Renal pelvis (tissue), 12 donors: ENCODE data around the gene SWAP70. TPM values are rescaled to one million over a fixed set of nuclear protein-coding genes. Genes with fewer than 3 reads are reported as not detected.
"Not testable (repeated sequence)": the region's sequence is repeated elsewhere in the genome, so short reads cannot be mapped to it uniquely, and the experiment has no call there.

Experiments used
- DNase-seq: peaks from one replicate; pipeline ENCODE4 v3.0.0-alpha.2; 2013
- long read RNA-seq, 16 experiments: transcript quantifications; one replicate each; lab custom pipeline, GENCODE V29; 2026
- polyA plus RNA-seq, 3 donors: library from polyadenylated mRNA; unstranded; fragments of 120-200 nt; gene quantifications; one replicate each; pipeline ENCODE4 v1.2.1, GENCODE V29; 2013; ENCODE audit not compliant: insufficient read length in 3 of 3

Gene SWAP70
- polyA plus RNA-seq = 10 to 100 TPM; 21.6 to 27.1 (median 25.7) TPM
- long read RNA-seq, donor 1, full-length matches to known transcripts = 14 of 14 reads
- long read RNA-seq, donor 1, partial matches to known transcripts = 0 of 14 reads
- long read RNA-seq, donor 1, other reads (novel, unspliced or antisense) = 0 of 14 reads
- long read RNA-seq, donor 2, full-length matches to known transcripts = 8 of 8 reads
- long read RNA-seq, donor 2, partial matches to known transcripts = 0 of 8 reads
- long read RNA-seq, donor 2, other reads (novel, unspliced or antisense) = 0 of 8 reads
- long read RNA-seq, donor 3, full-length matches to known transcripts = 4 of 4 reads
- long read RNA-seq, donor 3, partial matches to known transcripts = 0 of 4 reads
- long read RNA-seq, donor 3, other reads (novel, unspliced or antisense) = 0 of 4 reads
- long read RNA-seq, donor 4, full-length matches to known transcripts = 11 of 11 reads
- long read RNA-seq, donor 4, partial matches to known transcripts = 0 of 11 reads
- long read RNA-seq, donor 4, other reads (novel, unspliced or antisense) = 0 of 11 reads
- long read RNA-seq, donor 5, full-length matches to known transcripts = 4 of 4 reads
- long read RNA-seq, donor 5, partial matches to known transcripts = 0 of 4 reads
- long read RNA-seq, donor 5, other reads (novel, unspliced or antisense) = 0 of 4 reads
- long read RNA-seq, donor 6, full-length matches to known transcripts = 4 of 4 reads
- long read RNA-seq, donor 6, partial matches to known transcripts = 0 of 4 reads
- long read RNA-seq, donor 6, other reads (novel, unspliced or antisense) = 0 of 4 reads
- long read RNA-seq, donor 7, full-length matches to known transcripts = 5 of 5 reads
- long read RNA-seq, donor 7, partial matches to known transcripts = 0 of 5 reads
- long read RNA-seq, donor 7, other reads (novel, unspliced or antisense) = 0 of 5 reads
- long read RNA-seq, donor 8, full-length matches to known transcripts = 5 of 5 reads
- long read RNA-seq, donor 8, partial matches to known transcripts = 0 of 5 reads
- long read RNA-seq, donor 8, other reads (novel, unspliced or antisense) = 0 of 5 reads
- long read RNA-seq, donor 9, full-length matches to known transcripts = 7 of 7 reads
- long read RNA-seq, donor 9, partial matches to known transcripts = 0 of 7 reads
- long read RNA-seq, donor 9, other reads (novel, unspliced or antisense) = 0 of 7 reads
- long read RNA-seq, donor 10, full-length matches to known transcripts = 6 of 76 reads
- long read RNA-seq, donor 10, partial matches to known transcripts = 70 of 76 reads
- long read RNA-seq, donor 10, other reads (novel, unspliced or antisense) = 0 of 76 reads
- long read RNA-seq, donor 11, full-length matches to known transcripts = 5 of 16 reads
- long read RNA-seq, donor 11, partial matches to known transcripts = 11 of 16 reads
- long read RNA-seq, donor 11, other reads (novel, unspliced or antisense) = 0 of 16 reads
- long read RNA-seq, donor 12, full-length matches to known transcripts = 7 of 7 reads
- long read RNA-seq, donor 12, partial matches to known transcripts = 0 of 7 reads
- long read RNA-seq, donor 12, other reads (novel, unspliced or antisense) = 0 of 7 reads
- long read RNA-seq, donor 13, full-length matches to known transcripts = 3 of 3 reads
- long read RNA-seq, donor 13, partial matches to known transcripts = 0 of 3 reads
- long read RNA-seq, donor 13, other reads (novel, unspliced or antisense) = 0 of 3 reads
- long read RNA-seq, donor 14 = 0 reads
- long read RNA-seq, donor 15, full-length matches to known transcripts = 8 of 8 reads
- long read RNA-seq, donor 15, partial matches to known transcripts = 0 of 8 reads
- long read RNA-seq, donor 15, other reads (novel, unspliced or antisense) = 0 of 8 reads
- long read RNA-seq, donor 16 = 0 reads

GRCh38 chr11:9663699-9664275 lies at the start of gene SWAP70:
Gene SWAP70, plus strand, starts transcription at chr11:9664077. Its CDS starts 103 bp downstream, at chr11:9664180.
- peak; percentile 80 for DNase-seq

DNA sequence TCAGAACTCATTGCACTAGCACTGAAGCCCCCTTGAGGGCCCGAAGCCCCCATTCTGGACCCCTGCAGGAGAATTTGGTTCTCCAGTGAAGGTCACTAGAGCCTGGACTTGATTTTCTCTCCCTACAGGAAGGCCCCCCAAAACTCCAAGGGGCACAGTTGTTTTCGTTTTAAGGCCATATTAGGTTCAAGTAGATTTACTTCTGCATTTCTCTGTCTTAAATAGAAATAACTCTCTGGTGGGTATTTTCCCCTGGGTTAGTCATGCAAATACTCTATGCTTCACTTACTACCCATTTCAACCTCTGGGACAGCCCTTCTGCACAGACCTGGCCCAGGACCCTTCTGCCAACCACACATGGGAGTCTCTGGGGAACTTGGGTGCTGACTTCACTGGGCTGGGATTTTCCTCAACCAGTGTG lies 48.8 kb upstream of the SWAP70 start:
- no peak for DNase-seq

- no peak for DNase-seq
Observed at GRCh38 chr11:9616042-9616675, 47.7 kb upstream of the SWAP70 start.

- DNase-seq = no peak
Observed at GRCh38 chr11:9616858-9617257, 47.0 kb upstream of the SWAP70 start.

DNA sequence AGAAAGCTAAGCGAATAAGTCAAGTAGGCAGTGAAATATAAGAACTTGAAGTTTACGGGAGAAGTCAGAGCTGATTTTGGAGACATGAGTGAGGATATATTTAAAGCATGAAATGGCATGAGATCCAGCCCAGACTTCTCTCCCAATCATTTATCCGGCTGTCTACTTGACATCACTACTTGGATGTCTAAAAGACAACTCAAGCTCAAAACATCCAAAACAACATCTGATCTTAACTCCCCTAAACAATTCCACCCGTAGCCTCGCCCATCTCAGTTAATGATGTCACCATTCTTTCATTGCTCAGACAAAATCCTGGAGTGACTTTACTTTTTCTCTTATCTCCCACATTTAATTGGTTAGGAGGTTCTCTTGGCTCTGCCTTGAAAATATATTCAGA lies 45.9 kb upstream of the SWAP70 start:
- DNase-seq = no peak

GRCh38 chr11:9619004-9619403 lies 44.9 kb upstream of the SWAP70 start:
- DNase-seq = no peak

DNA sequence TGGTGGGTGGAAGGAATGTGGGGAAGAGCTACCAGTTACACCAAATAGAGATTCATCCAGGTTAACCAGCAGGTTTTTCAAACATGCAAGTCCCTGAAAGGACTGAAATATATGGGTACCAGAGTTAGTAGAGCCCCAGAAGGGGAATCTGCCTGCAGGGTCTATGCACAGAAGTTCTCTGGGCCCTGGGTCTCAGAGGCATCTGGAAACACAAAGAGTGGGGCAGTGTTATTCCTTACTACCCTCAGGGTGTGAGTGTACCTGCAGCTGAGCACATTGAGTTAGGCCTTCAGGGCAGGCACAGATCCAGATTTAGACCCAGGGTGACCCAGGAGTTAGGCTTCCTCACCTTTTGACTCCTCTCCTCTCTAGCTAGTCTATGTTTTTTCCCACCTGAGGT lies 43.9 kb upstream of the SWAP70 start:
- no peak for DNase-seq

DNA sequence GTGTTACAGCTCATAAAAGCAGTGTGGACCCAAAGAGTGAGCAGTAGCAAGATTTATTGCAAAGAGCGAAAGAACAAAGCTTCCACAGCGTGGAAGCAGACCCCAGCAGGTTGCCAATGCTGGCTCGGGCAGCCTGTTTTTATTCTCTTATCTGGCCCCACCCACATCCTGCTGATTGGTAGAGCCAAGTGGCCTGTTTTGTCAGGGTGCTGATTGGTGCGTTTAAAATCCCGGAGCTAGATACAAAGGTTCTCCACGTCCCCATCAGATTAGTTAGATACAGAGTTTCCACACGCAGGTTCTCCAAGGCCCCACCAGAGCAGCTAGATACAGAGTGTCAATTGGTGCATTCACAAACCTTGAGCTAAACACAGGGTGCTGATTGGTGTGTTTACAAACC lies 41.5 kb upstream of the SWAP70 start:
- not testable (repeated sequence) for DNase-seq

- DNase-seq = not testable (repeated sequence)
Observed at GRCh38 chr11:9623053-9623452, 40.8 kb upstream of the SWAP70 start.

DNA sequence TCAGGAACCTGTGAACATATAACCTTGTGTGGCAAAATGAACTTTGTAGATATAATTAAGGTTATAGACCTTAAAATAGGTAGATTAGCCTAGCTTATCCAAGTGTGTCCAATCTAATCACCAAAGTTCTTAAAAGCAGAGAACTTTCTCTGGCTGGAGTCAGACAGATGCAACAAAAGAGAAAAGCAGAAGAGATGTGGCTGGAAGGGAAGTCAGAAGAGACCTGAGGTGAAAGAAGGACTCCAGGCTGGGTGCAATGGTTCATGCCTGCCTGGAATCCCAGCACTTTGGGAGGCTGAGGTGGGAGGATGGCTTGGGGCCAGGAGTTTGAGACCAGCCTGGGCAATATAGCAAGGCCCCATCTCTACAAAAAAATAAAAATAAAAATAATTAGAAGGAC lies 39.4 kb upstream of the SWAP70 start:
- no peak for DNase-seq

GRCh38 chr11:9625162-9625561 lies 38.7 kb upstream of the SWAP70 start:
- DNase-seq = no peak

DNA sequence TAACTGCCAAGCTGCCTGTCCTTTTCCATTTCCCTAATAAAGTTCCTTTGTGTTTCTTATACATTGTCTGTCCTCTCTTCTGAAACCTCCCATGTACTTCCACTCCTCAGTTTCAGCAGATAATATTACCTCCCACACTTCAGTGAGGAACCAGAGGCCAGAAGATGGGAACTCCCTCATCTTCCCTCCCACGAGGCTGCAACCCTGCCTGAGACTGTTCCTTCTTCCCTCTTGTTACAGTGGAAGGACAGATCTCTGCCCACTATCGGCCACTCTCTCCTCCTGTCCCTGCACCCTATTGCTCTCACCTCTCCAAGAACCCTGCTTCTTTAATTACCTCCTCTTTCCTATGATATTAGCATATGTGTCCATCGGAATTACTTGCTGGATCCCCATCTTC lies 38.1 kb upstream of the SWAP70 start:
- no peak for DNase-seq

DNA sequence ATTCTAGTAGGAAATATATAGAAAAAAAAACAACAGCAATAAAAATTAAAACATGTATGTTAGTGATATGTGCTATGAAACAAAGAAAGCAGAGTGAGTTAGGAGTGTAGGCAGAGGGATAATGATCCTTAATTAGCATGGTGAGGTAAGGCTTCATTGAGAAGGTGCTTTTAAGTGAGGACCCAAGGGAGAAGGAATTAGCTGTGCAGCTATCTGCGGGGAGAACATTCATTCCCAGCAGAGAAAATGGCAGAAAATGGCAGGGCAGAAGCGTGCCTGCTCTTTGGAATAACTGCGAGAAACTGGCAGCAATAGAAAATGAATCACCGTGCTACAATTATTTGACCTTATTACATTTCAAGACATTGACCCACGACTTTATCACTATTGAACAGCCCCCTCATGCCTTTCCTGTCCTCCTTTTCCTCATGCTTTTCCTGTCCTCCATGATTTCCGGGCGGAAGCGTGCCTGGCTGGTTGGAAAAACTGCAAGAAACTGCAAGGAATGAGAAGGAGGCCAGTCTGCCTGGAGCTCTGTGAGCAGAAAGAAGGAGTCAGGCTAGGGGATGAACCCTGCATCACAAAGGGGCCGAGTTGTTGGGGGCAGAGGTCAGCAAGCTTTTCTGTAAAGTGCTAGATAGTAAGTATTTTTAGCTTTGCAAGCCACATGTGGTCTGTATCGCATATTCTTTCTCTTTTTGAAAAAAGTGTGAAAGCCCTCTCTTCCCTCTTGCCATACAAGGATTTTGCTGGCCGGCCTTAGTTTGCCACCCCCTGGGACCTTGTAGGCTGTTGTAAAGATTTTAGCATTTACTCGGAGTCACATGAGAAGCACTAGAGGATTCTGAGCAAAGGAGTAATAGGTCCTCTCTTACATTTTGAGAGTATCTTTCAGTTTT lies 37.1 kb upstream of the SWAP70 start:
- no peak for DNase-seq

DNA sequence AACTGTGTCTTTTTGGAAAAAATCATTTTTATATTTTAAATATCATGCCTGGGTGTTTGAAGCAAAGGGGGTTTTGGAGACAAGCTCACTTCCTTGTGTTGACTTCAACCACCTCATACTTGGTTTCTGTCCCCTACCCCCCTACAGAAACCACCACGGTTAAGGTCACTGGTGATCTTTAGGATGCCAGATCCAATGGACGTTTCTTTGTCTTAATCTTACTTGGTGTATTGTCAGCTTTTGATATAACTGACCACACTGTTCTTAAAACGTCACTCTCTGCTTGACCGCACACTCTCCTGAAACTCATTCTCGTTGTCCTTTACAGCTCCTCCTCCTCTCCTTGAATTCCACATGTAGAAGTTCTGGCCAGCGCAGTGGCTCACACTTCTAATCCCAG lies 34.8 kb upstream of the SWAP70 start:
- DNase-seq = no peak

DNA sequence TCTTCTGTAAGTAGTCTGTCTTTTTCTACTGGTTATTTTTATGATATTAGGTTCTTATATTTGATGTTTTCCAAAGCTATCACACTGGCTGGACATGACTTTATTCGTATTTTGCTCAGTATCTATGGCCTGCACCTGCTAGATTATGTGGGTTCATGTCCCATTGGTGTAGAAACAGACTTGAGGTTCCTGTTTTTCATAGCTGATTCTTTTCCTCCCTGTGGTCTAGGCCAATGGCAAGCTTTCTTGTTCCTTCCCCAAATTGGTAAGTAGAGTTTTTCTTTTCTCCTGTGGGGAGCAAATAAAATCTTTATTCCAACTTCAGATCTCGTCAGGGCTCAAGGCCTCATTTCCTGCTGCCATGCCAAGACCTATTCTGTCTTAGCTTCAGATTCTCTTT lies 30.2 kb upstream of the SWAP70 start:
- no peak for DNase-seq

- DNase-seq = no peak
Observed at GRCh38 chr11:9636691-9637090, 27.2 kb upstream of the SWAP70 start.

- DNase-seq = no peak
Observed at GRCh38 chr11:9639099-9639498, 24.8 kb upstream of the SWAP70 start.

DNA sequence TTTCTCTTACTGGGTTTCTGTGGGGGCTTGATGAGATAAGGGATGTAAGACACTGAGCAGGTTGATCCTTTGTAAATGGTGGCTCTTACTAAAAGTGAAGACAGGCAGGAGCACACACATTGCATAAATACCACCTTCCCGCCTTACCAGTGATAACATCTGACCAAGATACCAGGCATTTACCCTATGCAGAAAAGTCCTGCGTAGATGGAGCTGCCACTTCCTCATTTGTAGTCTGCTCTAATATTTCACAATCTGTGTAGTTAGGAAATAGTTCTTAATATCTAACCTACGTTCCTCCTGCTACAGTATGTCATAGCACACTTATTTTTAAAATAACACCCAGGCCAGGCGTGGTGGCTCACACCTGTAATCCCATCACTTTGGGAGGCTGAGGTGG lies 23.9 kb upstream of the SWAP70 start:
- no peak for DNase-seq

DNA sequence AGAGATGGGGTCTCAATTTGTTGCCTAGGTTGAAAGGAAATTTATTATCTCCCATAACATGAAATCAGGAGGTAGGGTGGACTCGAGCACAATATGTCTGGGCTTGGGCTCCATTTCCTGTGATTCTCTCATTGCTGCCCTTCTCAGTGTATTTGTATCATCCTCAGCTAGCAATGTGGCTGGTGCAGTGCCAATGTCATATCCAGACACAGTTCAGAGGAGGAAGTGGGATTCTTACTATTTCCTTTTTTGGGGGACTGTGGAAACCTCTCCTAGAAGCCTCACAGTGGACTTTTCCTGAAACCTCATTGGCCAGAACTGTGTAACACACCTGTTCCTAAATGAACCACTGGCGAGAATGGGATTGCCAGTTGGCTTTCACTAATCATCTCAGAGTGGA lies 21.0 kb upstream of the SWAP70 start:
- no peak for DNase-seq
